Upper lobe of right lung (tissue), 1 donor: Measurements from ENCODE around the gene GUCY1B1. TPM values are rescaled to one million over a fixed set of nuclear protein-coding genes. Genes with fewer than 3 reads are reported as not detected.

Experiments
- ATAC-seq: fragments of 200-7000 bp; cut with Tn5 transposase; one replicate; pipeline ENCODE4 v1.9.1; 2020; ENCODE audit warnings: mild to moderate bottlenecking, moderate library complexity
- DNase-seq: peaks from one replicate; pipeline ENCODE4 v3.0.0-alpha.2; 2020
- H3K27ac ChIP-seq: fragments of 200-600 bp; one replicate; pipeline ENCODE4 v1.8.0; 2022
- H3K27me3 ChIP-seq: fragments of 200-600 bp; one replicate; pipeline ENCODE4 v1.8.0; 2022; ENCODE audit warnings: mild to moderate bottlenecking
- H3K36me3 ChIP-seq: fragments of 200-600 bp; one replicate; pipeline ENCODE4 v1.8.0; 2022
- H3K4me1 ChIP-seq: fragments of 200-600 bp; one replicate; pipeline ENCODE4 v1.8.0; 2022
- H3K4me3 ChIP-seq: fragments of 200-600 bp; one replicate; pipeline ENCODE4 v1.8.0; 2022; ENCODE audit warnings: mild to moderate bottlenecking
- H3K9me3 ChIP-seq: fragments of 200-600 bp; one replicate; pipeline ENCODE4 v1.8.0; 2022
- CTCF ChIP-seq: fragments of 200-600 bp; IDR thresholded peaks from one replicate; pipeline ENCODE4 v1.8.0; 2022; ENCODE audit warnings: antibody characterized with exemption
- intact Hi-C: fragments of 100-400 bp; cut with DNase I; formaldehyde crosslinking; loops from one replicate; pipeline ENCODE4 v1.11.0; 2022
- total RNA-seq: library from RNA; stranded (reverse); fragmentation: NEBNext Ultra II Directional; extraction: Animal tissue kit (Norgen Biotek cat#: 25700); gene quantifications from one replicate; pipeline ENCODE4 v1.2.1, GENCODE V29; 2021
- donor health status: DM: no; HTN: yes; CAD: no; lungs with severe emphysema.

Gene GUCY1B1
- total RNA-seq, 1 donor from 2014 or later = 21.9 TPM

GRCh38 chr4:155738548-155738947 is 20.3 kb upstream of the GUCY1B1 start:
- Histone ChIP-seq H3K4me1 (no peaks in the 10 kb centered on the region), H3K36me3 (no peaks in the 10 kb centered on the region), H3K27ac (no peak overlapping the region), H3K4me3 (no peak overlapping the region), H3K27me3 (no peaks in the 10 kb centered on the region), H3K9me3 (no peaks in the 10 kb centered on the region)
- ATAC-seq (no peak), DNase-seq (no peak)
- TF ChIP-seq CTCF = no peak
- intact Hi-C loops = no loop called here

- intact Hi-C loops = no loop called here
Observed at GRCh38 chr4:155741546-155741945, 17.3 kb upstream of the GUCY1B1 start.

GRCh38 chr4:155742310-155743015 is 16.4 kb upstream of the GUCY1B1 start:
- no peaks in the 10 kb centered on the region for H3K4me1 ChIP-seq
- TF ChIP-seq CTCF = no peak
- no peak overlapping the region for H3K27ac ChIP-seq
- no peak overlapping the region for H3K4me3 ChIP-seq
- ATAC-seq (no peak), DNase-seq (no peak)
- no peaks in the 10 kb centered on the region for H3K9me3 ChIP-seq
- no peaks in the 10 kb centered on the region for H3K36me3 ChIP-seq
- no peaks in the 10 kb centered on the region for H3K27me3 ChIP-seq
- intact Hi-C loops = no loop called here

More at GRCh38 chr4:155741546-155741945, 17.3 kb upstream of the GUCY1B1 start:
- Histone ChIP-seq H3K36me3 (no peaks in the 10 kb centered on the region), H3K27ac (no peak overlapping the region), H3K9me3 (no peaks in the 10 kb centered on the region), H3K27me3 (no peaks in the 10 kb centered on the region), H3K4me1 (no peaks in the 10 kb centered on the region), H3K4me3 (no peak overlapping the region)
- ATAC-seq (no peak), DNase-seq (no peak)
- no peak for TF ChIP-seq CTCF

- Histone ChIP-seq H3K4me1 (no peaks in the 10 kb centered on the region), H3K9me3 (no peaks in the 10 kb centered on the region), H3K27me3 (no peaks in the 10 kb centered on the region), H3K27ac (no peak overlapping the region), H3K36me3 (no peaks in the 10 kb centered on the region), H3K4me3 (no peak overlapping the region)
- no peak for TF ChIP-seq CTCF
- intact Hi-C loops = no loop called here
- ATAC-seq = no peak
- no peak for DNase-seq
Observed at GRCh38 chr4:155745984-155746383, 12.8 kb upstream of the GUCY1B1 start.

GRCh38 chr4:155748039-155748438 is 10.8 kb upstream of the GUCY1B1 start:
- Histone ChIP-seq H3K4me3 (no peak overlapping the region), H3K4me1 (no peaks in the 10 kb centered on the region), H3K36me3 (no peaks in the 10 kb centered on the region), H3K27ac (no peak overlapping the region), H3K9me3 (no peaks in the 10 kb centered on the region), H3K27me3 (no peaks in the 10 kb centered on the region)
- DNase-seq = no peak
- intact Hi-C loops = no loop called here
- ATAC-seq = no peak
- no peak for TF ChIP-seq CTCF

GRCh38 chr4:155749041-155749440 is 9.8 kb upstream of the GUCY1B1 start:
- intact Hi-C loops = no loop called here

More at GRCh38 chr4:155749041-155749440, 9.8 kb upstream of the GUCY1B1 start:
- no peaks in the 10 kb centered on the region for H3K36me3 ChIP-seq
- H3K4me1 ChIP-seq = no peaks in the 10 kb centered on the region
- no peak overlapping the region for H3K4me3 ChIP-seq
- H3K9me3 ChIP-seq = no peaks in the 10 kb centered on the region
- no peak overlapping the region for H3K27ac ChIP-seq
- no peak for DNase-seq
- TF ChIP-seq CTCF = no peak
- no peak for ATAC-seq
- H3K27me3 ChIP-seq = no peaks in the 10 kb centered on the region
